ENCODE results near the gene KCND2.

GRCh38 chr7:120256344-120257070 is 16.5 kb upstream of the KCND2 start:
- TF ChIP-seq YY1 (IDR thresholded peaks at IDR 0.05; ENCODE audit: insufficient read depth, insufficient read length) (no peak), SUZ12 (IDR thresholded peaks at IDR 0.05; ENCODE audit: extremely low read depth, insufficient read depth, insufficient read length) (no peak), ZNF274 (IDR thresholded peaks at IDR 0.05; ENCODE audit: low read depth, low read length) (no peak)

Data from NT2/D1 (cell line).